ENCODE measurements around the gene SDHA. TPM values are rescaled to one million over a fixed set of nuclear protein-coding genes. Genes with fewer than 3 reads are reported as not detected.

SDHA gene
- total and polyA plus RNA-seq, 10 of the 15 experiments (the other 5 are each of a cell fraction or from before 2014, with no cell fraction given): 63.3 to 205 (median 104) TPM

GRCh38 chr5:302966-303365 lies 84.8 kb downstream of the SDHA start:
- SMC1A ChIA-PET (ENCODE audit: uncharacterized antibody, unreplicated experiment): no interaction called here
- H4K20me1 ChIP-seq (ENCODE audit: control insufficient read depth, insufficient read depth): no peaks in the 10 kb centered on the region
- in situ Hi-C loops (cut with MboI): no loop called here
- H3K36me3 ChIP-seq (ENCODE audit: control insufficient read depth in 2 of 2, insufficient read depth in 2 of 2, low read length in 1 of 2): peaks cover 8 to 16% of the 10 kb centered on the region in 2 experiments; a peak in 3 of 4 replicates
- CTCF ChIA-PET: no interaction called here
- BruUV-seq (replicated peaks): no TSS peak
- no peak for FAIRE-seq
- H3K4me3 ChIP-seq: no peak overlapping the region
- intact Hi-C loops (cut with micrococcal nuclease; ENCODE audit: unreplicated experiment): no loop called here
- 75% methylated on average over 4 of the region's 8 CpGs for WGBS (ENCODE audit: insufficient coverage, insufficient replicate concordance, low lambda C conversion rate, missing lambda C conversion rate)
- DNase-seq (ENCODE audit: low read depth, low spot score): no peak
- H3K4me2 ChIP-seq (ENCODE audit: control insufficient read depth, insufficient read depth): no peak overlapping the region
- no peak overlapping the region for H3K9ac ChIP-seq (ENCODE audit: control insufficient read depth, insufficient read depth, low read length)
- ATAC-seq: no peak
- no peaks in the 10 kb centered on the region for H3K9me3 ChIP-seq (replicated peaks; ENCODE audit: control insufficient read depth, insufficient read depth, low read length)
- H3K79me2 ChIP-seq (ENCODE audit: control insufficient read depth, insufficient read depth, low read length): no peaks in the 10 kb centered on the region
- no peak overlapping the region for H3K27ac ChIP-seq (ENCODE audit: control insufficient read depth, insufficient read depth)
- no peaks in the 10 kb centered on the region for H3K27me3 ChIP-seq (replicated peaks in 1 of 2; ENCODE audit: control insufficient read depth in 2 of 2, insufficient read depth in 2 of 2, low read length in 1 of 2)
- RAD21 ChIA-PET (ENCODE audit: unreplicated experiment): no interaction called here
- no peaks in the 10 kb centered on the region for H3K4me1 ChIP-seq (ENCODE audit: control insufficient read depth, insufficient read depth, low read length)
- POLR2A ChIA-PET: no interaction called here
- H2AFZ ChIP-seq (ENCODE audit: control insufficient read depth, low read depth, low read length): no peak overlapping the region
- TF ChIP-seq KLF5 (IDR thresholded peaks at IDR 0.05; ENCODE audit: partially characterized antibody) (no peak), CEBPZ (IDR thresholded peaks at IDR 0.05; ENCODE audit: low read depth, low read length) (no peak), FOXK2 (IDR thresholded peaks at IDR 0.05) (no peak), BCLAF1 (IDR thresholded peaks at IDR 0.05) (no peak), RUNX3 (IDR thresholded peaks at IDR 0.05; ENCODE audit: low read length) (no peak), REST (IDR thresholded peaks at IDR 0.05; ENCODE audit: low read depth, low read length) (no peak)
- TF ChIP-seq, protein P1, sequence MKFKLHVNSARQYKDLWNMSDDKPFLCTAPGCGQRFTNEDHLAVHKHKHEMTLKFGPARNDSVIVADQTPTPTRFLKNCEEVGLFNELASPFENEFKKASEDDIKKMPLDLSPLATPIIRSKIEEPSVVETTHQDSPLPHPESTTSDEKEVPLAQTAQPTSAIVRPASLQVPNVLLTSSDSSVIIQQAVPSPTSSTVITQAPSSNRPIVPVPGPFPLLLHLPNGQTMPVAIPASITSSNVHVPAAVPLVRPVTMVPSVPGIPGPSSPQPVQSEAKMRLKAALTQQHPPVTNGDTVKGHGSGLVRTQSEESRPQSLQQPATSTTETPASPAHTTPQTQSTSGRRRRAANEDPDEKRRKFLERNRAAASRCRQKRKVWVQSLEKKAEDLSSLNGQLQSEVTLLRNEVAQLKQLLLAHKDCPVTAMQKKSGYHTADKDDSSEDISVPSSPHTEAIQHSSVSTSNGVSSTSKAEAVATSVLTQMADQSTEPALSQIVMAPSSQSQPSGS (IDR thresholded peaks at IDR 0.05; ENCODE audit: low read length): no peak

Measured in GM12878 (cell line).